BE2C (cell line): ENCODE measurements around the gene ARID3C.
A peak's percentile ranks its signal among the peaks of the same experiment; 100 is the strongest.

Experiments
- DNase-seq: peaks from one replicate; pipeline ENCODE4 v3.0.0-alpha.2; 2020
- H3K27me3 ChIP-seq: fragments of 250-450 bp; sonication (Bioruptor Pico); 2 replicates; pipeline ENCODE4 v1.5.1; 2020; ENCODE audit warnings: mild to moderate bottlenecking
- H3K36me3 ChIP-seq: fragments of 250-450 bp; sonication (Bioruptor Pico); 2 replicates; pipeline ENCODE4 v1.5.1; 2020; ENCODE audit warnings: mild to moderate bottlenecking
- H3K4me1 ChIP-seq: fragments of 250-450 bp; sonication (Bioruptor Pico); 2 replicates; pipeline ENCODE4 v1.5.1; 2020
- H3K4me3 ChIP-seq: 2 replicates; pipeline ENCODE4 v1.5.1; 2011; ENCODE audit warnings: low read depth, low read length
- H3K9me3 ChIP-seq: fragments of 250-450 bp; sonication (Bioruptor Pico); 2 replicates; pipeline ENCODE4 v1.5.1; 2020
- CTCF ChIP-seq: IDR thresholded peaks from 2 replicates; pipeline ENCODE4 v1.5.1; 2012; ENCODE audit warnings: mild to moderate bottlenecking, low read depth, low read length

The ARID3C gene

GRCh38 chr9:34599546-34599945 is 29.3 kb downstream of the ARID3C start:
- TF ChIP-seq CTCF = no peak
- no peaks in the 10 kb centered on the region for H3K9me3 ChIP-seq
- H3K27me3 ChIP-seq = no peaks in the 10 kb centered on the region
- DNase-seq = no peak
- H3K4me1 ChIP-seq = peaks cover 7% of the 10 kb centered on the region
- H3K4me3 ChIP-seq = no peak overlapping the region
- no peaks in the 10 kb centered on the region for H3K36me3 ChIP-seq

- TF ChIP-seq CTCF = no peak
- H3K4me3 ChIP-seq = no peak overlapping the region
- no peaks in the 10 kb centered on the region for H3K36me3 ChIP-seq
- no peaks in the 10 kb centered on the region for H3K9me3 ChIP-seq
- H3K27me3 ChIP-seq = no peaks in the 10 kb centered on the region
- H3K4me1 ChIP-seq = peaks cover 14% of the 10 kb centered on the region
- DNase-seq = no peak
Observed at GRCh38 chr9:34594177-34594576, 34.7 kb downstream of the ARID3C start.

DNA sequence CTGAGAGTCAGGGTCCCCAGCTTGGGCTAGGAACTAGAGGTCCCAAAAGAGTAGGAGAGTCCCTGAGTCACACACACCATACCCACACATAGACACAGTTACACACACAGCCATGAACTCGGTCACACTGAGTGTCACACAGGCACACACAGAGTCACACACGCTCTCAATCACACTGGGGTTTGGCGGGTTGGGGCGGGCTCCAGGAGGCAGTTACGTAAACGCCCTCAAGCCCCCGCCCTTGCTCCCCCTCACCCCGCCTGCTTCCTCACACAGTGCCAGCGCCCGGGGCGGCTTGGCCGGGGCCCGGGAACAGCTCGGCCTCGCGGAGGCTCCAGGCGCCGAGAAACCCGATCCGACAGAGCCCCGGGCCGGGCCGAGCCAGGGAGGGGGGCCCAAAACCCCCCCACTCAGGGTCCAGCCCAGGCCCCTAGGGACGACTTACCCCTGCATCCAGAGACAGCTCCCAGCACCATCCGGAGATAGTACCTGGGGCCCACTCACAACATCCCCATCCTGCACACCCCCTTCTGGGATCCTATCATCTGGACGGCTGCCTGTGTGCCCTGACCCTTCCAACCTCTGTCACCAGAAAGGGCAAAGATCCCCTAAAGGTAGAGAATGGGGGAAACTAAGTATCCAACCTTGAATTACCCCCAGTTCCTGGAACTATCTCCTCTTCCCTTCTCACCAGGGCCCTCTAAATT is 35.8 kb downstream of the ARID3C start:
- TF ChIP-seq CTCF = no peak
- Histone ChIP-seq H3K4me1 (peaks cover 11% of the 10 kb centered on the region), H3K9me3 (no peaks in the 10 kb centered on the region), H3K4me3 (peak overlapping the region; percentile 12; the same call in 1 of the 2 replicates), H3K36me3 (no peaks in the 10 kb centered on the region), H3K27me3 (no peaks in the 10 kb centered on the region)
- peak; percentile 73 for DNase-seq

- DNase-seq = no peak
- Histone ChIP-seq H3K9me3 (no peaks in the 10 kb centered on the region), H3K27me3 (no peaks in the 10 kb centered on the region), H3K4me1 (peaks cover 11% of the 10 kb centered on the region), H3K36me3 (no peaks in the 10 kb centered on the region), H3K4me3 (no peak overlapping the region)
- TF ChIP-seq CTCF = no peak
Observed at GRCh38 chr9:34591917-34592866, 36.7 kb downstream of the ARID3C start.

- peak; percentile 84 for TF ChIP-seq CTCF
- DNase-seq = peak; percentile 90
- peaks cover 15% of the 10 kb centered on the region for H3K4me1 ChIP-seq
Observed at GRCh38 chr9:34591248-34591916, 37.5 kb downstream of the ARID3C start.

More at GRCh38 chr9:34591248-34591916, 37.5 kb downstream of the ARID3C start:
- no peaks in the 10 kb centered on the region for H3K36me3 ChIP-seq
- no peaks in the 10 kb centered on the region for H3K9me3 ChIP-seq
- peak overlapping the region; percentile 16; the same call in 1 of the 2 replicates for H3K4me3 ChIP-seq
- no peaks in the 10 kb centered on the region for H3K27me3 ChIP-seq
